Suprapubic skin (tissue), 4 donors: ENCODE results near the gene SLCO3A1. TPM values are rescaled to one million over a fixed set of nuclear protein-coding genes. Genes with fewer than 3 reads are reported as not detected.

Experiments
- DNase-seq, 2 donors: peaks; one replicate each; pipeline ENCODE4 v3.0.0-alpha.2; 2019; ENCODE audit warnings: low spot score in 2 of 2
- H3K27ac ChIP-seq: fragments of 200-600 bp; sonication (generic); one replicate; pipeline ENCODE4 v1.5.1; 2019
- H3K27me3 ChIP-seq: fragments of 200-600 bp; sonication (generic); one replicate; pipeline ENCODE4 v1.5.1; 2019
- H3K36me3 ChIP-seq: fragments of 200-600 bp; sonication (generic); one replicate; pipeline ENCODE4 v1.5.1; 2019
- H3K4me1 ChIP-seq: fragments of 200-600 bp; sonication (generic); one replicate; pipeline ENCODE4 v1.5.1; 2019
- H3K4me3 ChIP-seq: fragments of 200-600 bp; sonication (generic); one replicate; pipeline ENCODE4 v1.5.1; 2019; ENCODE audit warnings: mild to moderate bottlenecking
- H3K9me3 ChIP-seq: fragments of 200-600 bp; sonication (generic); one replicate; pipeline ENCODE4 v1.5.1; 2019
- CTCF ChIP-seq, 2 donors: fragments of 200-600 bp in 1 of 2; fragments of 450-650 bp in 1 of 2; sonication (generic) in 1 of 2; IDR thresholded peaks; one replicate each; pipeline ENCODE4 v1.5.1; 2016 to 2019; ENCODE audit warnings: antibody characterized with exemption in 2 of 2, mild to moderate bottlenecking in 1 of 2, moderate library complexity in 1 of 2
- EP300 ChIP-seq: sonication (generic); formaldehyde crosslinking; IDR thresholded peaks from one replicate; pipeline ENCODE4 v1.6.1; 2017; ENCODE audit warnings: antibody characterized with exemption
- POLR2A ChIP-seq, 2 donors: fragments of 450-650 bp; IDR thresholded peaks; one replicate each; pipeline ENCODE4 v1.6.1; 2017; ENCODE audit warnings: antibody characterized with exemption in 2 of 2, mild to moderate bottlenecking in 2 of 2, moderate library complexity in 2 of 2
- POLR2AphosphoS5 ChIP-seq, 3 donors: sonication (generic); formaldehyde crosslinking; IDR thresholded peaks; one replicate each; pipeline ENCODE4 v1.6.1; 2017; ENCODE audit warnings: antibody characterized with exemption in 3 of 3
- WGBS: methylation state at CpG from one replicate; pipeline ENCODE4 v1.1.5; 2018; 5-methylcytosine and 5-hydroxymethylcytosine counted together
- total RNA-seq, 4 donors: library from RNA; depleted of rRNA; stranded (reverse); fragments of >200 nt; gene quantifications; one replicate each; pipeline ENCODE4 v1.1.0, GENCODE V29; 2016

Gene SLCO3A1
- total RNA-seq, 4 donors from 2014 or later: 29.0 to 131 (median 44.6) TPM

GRCh38 chr15:91942720-91943394 lies 89.3 kb downstream of the SLCO3A1 start:
- peak overlapping the region; percentile 86 for H3K27ac ChIP-seq
- peak; percentile 86 to 93 for DNase-seq
- H3K27me3 ChIP-seq: no peaks in the 10 kb centered on the region
- peak overlapping the region; percentile 17 for H3K4me3 ChIP-seq
- H3K4me1 ChIP-seq: peaks cover 75% of the 10 kb centered on the region
- H3K36me3 ChIP-seq: no peaks in the 10 kb centered on the region
- H3K9me3 ChIP-seq: no peaks in the 10 kb centered on the region
- TF ChIP-seq EP300: no peak
- no peak for TF ChIP-seq CTCF (IDR thresholded peaks at IDR 0.05)
- TF ChIP-seq POLR2A (IDR thresholded peaks at IDR 0.05): no peak
- TF ChIP-seq POLR2AphosphoS5 (IDR thresholded peaks at IDR 0.05): peak in 2 of 3 donors; percentile 85 to 89
- 10% methylated on average over 9 of the region's 9 CpGs for WGBS

GRCh38 chr15:91944331-91944730 lies 90.8 kb downstream of the SLCO3A1 start:
- WGBS: 96% methylated on average over 2 of the region's 6 CpGs
- H3K27me3 ChIP-seq: no peaks in the 10 kb centered on the region
- no peaks in the 10 kb centered on the region for H3K9me3 ChIP-seq
- H3K36me3 ChIP-seq: no peaks in the 10 kb centered on the region
- no peak for TF ChIP-seq POLR2A (IDR thresholded peaks at IDR 0.05)
- no peak for TF ChIP-seq CTCF (IDR thresholded peaks at IDR 0.05)
- no peak for TF ChIP-seq POLR2AphosphoS5 (IDR thresholded peaks at IDR 0.05)
- TF ChIP-seq EP300: no peak
- no peak for DNase-seq
- peak overlapping the region; percentile 86 for H3K27ac ChIP-seq
- peaks cover 90% of the 10 kb centered on the region for H3K4me1 ChIP-seq
- H3K4me3 ChIP-seq: no peak overlapping the region

- H3K4me3 ChIP-seq: no peak overlapping the region
- H3K36me3 ChIP-seq: no peaks in the 10 kb centered on the region
- H3K9me3 ChIP-seq: no peaks in the 10 kb centered on the region
- no peak overlapping the region for H3K27ac ChIP-seq
- DNase-seq: no peak
- no peaks in the 10 kb centered on the region for H3K27me3 ChIP-seq
- H3K4me1 ChIP-seq: peaks cover 93% of the 10 kb centered on the region
- TF ChIP-seq POLR2A (IDR thresholded peaks at IDR 0.05) (no peak), CTCF (IDR thresholded peaks at IDR 0.05) (no peak), EP300 (no peak), POLR2AphosphoS5 (IDR thresholded peaks at IDR 0.05) (no peak)
- WGBS: 72% methylated on average over 6 of the region's 6 CpGs
Observed at GRCh38 chr15:91945385-91945784, 91.9 kb downstream of the SLCO3A1 start.

- no peaks in the 10 kb centered on the region for H3K27me3 ChIP-seq
- no peaks in the 10 kb centered on the region for H3K9me3 ChIP-seq
- H3K36me3 ChIP-seq: no peaks in the 10 kb centered on the region
- DNase-seq: no peak
- peaks cover 91% of the 10 kb centered on the region for H3K4me1 ChIP-seq
- H3K27ac ChIP-seq: peak overlapping the region; percentile 5
- TF ChIP-seq CTCF (IDR thresholded peaks at IDR 0.05): no peak
- no peak for TF ChIP-seq POLR2AphosphoS5 (IDR thresholded peaks at IDR 0.05)
- TF ChIP-seq POLR2A (IDR thresholded peaks at IDR 0.05): no peak
- no peak for TF ChIP-seq EP300
- no peak overlapping the region for H3K4me3 ChIP-seq
- 59% methylated on average over 6 of the region's 6 CpGs for WGBS
Observed at GRCh38 chr15:91946075-91946474, 92.6 kb downstream of the SLCO3A1 start.

- DNase-seq: no peak
- H3K27ac ChIP-seq: peak overlapping the region; percentile 49
- H3K4me1 ChIP-seq: peaks cover 90% of the 10 kb centered on the region
- no peaks in the 10 kb centered on the region for H3K27me3 ChIP-seq
- TF ChIP-seq POLR2AphosphoS5 (IDR thresholded peaks at IDR 0.05) (no peak), POLR2A (IDR thresholded peaks at IDR 0.05) (no peak), CTCF (IDR thresholded peaks at IDR 0.05) (no peak), EP300 (no peak)
- 81% methylated on average over 15 of the region's 16 CpGs for WGBS
- H3K36me3 ChIP-seq: no peaks in the 10 kb centered on the region
- H3K9me3 ChIP-seq: no peaks in the 10 kb centered on the region
- no peak overlapping the region for H3K4me3 ChIP-seq
Observed at GRCh38 chr15:91946581-91947292, 93.2 kb downstream of the SLCO3A1 start.
